Measurements from ENCODE around the gene CHRDL1.

The CHRDL1 gene

GRCh38 chrX:110805303-110805702 lies 9.7 kb upstream of the CHRDL1 start:
- TF ChIP-seq, protein P1, sequence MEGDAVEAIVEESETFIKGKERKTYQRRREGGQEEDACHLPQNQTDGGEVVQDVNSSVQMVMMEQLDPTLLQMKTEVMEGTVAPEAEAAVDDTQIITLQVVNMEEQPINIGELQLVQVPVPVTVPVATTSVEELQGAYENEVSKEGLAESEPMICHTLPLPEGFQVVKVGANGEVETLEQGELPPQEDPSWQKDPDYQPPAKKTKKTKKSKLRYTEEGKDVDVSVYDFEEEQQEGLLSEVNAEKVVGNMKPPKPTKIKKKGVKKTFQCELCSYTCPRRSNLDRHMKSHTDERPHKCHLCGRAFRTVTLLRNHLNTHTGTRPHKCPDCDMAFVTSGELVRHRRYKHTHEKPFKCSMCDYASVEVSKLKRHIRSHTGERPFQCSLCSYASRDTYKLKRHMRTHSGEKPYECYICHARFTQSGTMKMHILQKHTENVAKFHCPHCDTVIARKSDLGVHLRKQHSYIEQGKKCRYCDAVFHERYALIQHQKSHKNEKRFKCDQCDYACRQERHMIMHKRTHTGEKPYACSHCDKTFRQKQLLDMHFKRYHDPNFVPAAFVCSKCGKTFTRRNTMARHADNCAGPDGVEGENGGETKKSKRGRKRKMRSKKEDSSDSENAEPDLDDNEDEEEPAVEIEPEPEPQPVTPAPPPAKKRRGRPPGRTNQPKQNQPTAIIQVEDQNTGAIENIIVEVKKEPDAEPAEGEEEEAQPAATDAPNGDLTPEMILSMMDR (IDR thresholded peaks at IDR 0.05; ENCODE audit: extremely low read depth, missing control alignments) = no peak
- no peak for DNase-seq (ENCODE audit: low spot score)

DNA sequence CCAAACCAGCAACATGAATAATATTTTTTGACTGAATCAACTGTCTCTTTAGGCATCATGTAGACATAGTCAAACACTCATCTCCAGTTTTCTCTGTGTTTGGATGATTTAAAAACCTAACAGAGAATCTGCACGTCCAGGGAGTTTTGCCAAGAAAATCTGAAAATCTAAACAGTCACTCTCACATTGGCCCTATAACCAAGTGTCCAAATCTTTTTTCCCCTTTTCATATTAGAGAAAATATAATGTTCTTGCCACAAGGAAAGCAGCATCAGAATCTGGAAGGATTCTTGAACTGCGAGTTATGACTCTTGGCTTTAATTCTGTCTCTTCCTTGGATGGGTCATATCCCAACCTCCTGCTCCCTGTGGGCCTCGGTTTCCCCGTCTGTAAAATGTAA lies 8.8 kb upstream of the CHRDL1 start:
- no peak for DNase-seq (ENCODE audit: low spot score)
- TF ChIP-seq, protein P1 (IDR thresholded peaks at IDR 0.05; ENCODE audit: extremely low read depth, missing control alignments) = no peak

DNA sequence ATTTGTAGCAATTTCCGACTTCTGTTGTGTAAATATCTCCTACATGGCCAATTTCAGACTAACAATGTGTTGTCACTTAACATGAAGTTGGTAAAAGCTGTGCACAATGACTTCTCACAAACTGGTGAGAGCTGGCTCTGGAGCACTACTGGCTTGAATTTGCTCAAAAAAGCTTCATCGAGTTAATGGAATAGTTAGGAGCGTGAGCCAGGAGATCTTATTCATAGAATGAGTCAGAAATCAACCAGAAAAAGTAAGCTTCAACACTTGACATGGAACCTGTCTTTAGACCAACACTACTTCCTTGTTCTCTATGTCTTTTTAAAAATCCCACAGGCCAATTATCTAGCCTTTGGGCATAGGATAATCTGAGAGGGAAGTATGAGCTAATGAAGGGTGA lies 7.9 kb upstream of the CHRDL1 start:
- DNase-seq (ENCODE audit: low spot score) = no peak
- TF ChIP-seq, protein P1 (IDR thresholded peaks at IDR 0.05; ENCODE audit: extremely low read depth, missing control alignments) = no peak

DNA sequence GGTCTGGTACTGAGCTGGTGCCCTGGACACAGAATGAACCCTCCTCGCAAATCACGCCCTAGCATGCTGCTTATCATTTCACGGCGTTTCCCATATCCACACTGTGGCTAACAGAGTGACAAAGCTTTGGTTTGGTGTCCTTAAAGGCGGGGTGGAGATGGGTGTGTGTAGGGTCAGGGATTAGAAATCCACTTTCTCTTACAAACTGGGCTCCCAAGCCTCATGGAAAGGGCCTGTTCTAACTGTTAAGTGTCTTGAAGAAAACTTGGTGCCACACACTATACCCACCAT lies 735 bp upstream of the CHRDL1 start:
- no peak for DNase-seq (ENCODE audit: low spot score)
- TF ChIP-seq, protein P1 (IDR thresholded peaks at IDR 0.05; ENCODE audit: extremely low read depth, missing control alignments) = no peak

GRCh38 chrX:110794601-110795000 lies 1.0 kb downstream of the CHRDL1 start:
- TF ChIP-seq, protein P1 (IDR thresholded peaks at IDR 0.05; ENCODE audit: extremely low read depth, missing control alignments) = no peak

DNA sequence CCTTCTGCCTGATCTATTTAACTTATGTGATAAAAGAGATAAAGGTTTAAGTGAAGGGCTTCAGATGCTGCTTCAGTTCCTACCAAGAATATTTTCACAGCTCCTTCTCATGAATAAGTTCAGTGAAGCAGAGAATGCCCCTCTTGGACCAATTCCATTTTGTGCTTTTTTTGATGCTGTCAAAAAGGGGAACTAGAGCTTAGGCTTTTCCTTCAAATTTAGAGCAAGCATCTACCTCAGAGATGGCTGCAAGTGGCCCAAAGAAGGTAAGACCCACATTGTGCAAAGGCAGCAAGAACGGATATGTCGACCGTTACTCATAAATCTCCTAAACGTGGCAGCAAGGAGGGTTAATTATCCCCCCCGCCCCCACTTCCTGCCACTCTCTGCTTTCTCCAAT lies 4.5 kb downstream of the CHRDL1 start:
- TF ChIP-seq, protein P1 (IDR thresholded peaks at IDR 0.05; ENCODE audit: extremely low read depth, missing control alignments) = no peak
- DNase-seq (ENCODE audit: low spot score) = no peak

More at GRCh38 chrX:110794601-110795000, 1.0 kb downstream of the CHRDL1 start:
- DNase-seq (ENCODE audit: low spot score) = no peak

- no peak for DNase-seq (ENCODE audit: low spot score)
- TF ChIP-seq, protein P1 (IDR thresholded peaks at IDR 0.05; ENCODE audit: extremely low read depth, missing control alignments) = no peak
Observed at GRCh38 chrX:110786486-110786885, 9.1 kb downstream of the CHRDL1 start.

All from GM20000 (cell line).